BE2C (cell line): ENCODE measurements around the gene ENKUR.
A peak's percentile ranks its signal among the peaks of the same experiment; 100 is the strongest.

Experiments used
- DNase-seq: peaks from one replicate; pipeline ENCODE4 v3.0.0-alpha.2; 2020
- H3K27me3 ChIP-seq: fragments of 250-450 bp; sonication (Bioruptor Pico); 2 replicates; pipeline ENCODE4 v1.5.1; 2020; ENCODE audit warnings: mild to moderate bottlenecking
- H3K36me3 ChIP-seq: fragments of 250-450 bp; sonication (Bioruptor Pico); 2 replicates; pipeline ENCODE4 v1.5.1; 2020; ENCODE audit warnings: mild to moderate bottlenecking
- H3K4me1 ChIP-seq: fragments of 250-450 bp; sonication (Bioruptor Pico); 2 replicates; pipeline ENCODE4 v1.5.1; 2020
- H3K4me3 ChIP-seq: 2 replicates; pipeline ENCODE4 v1.5.1; 2011; ENCODE audit warnings: low read depth, low read length
- H3K9me3 ChIP-seq: fragments of 250-450 bp; sonication (Bioruptor Pico); 2 replicates; pipeline ENCODE4 v1.5.1; 2020
- TF ChIP-seq, protein P1 (sequence below): IDR thresholded peaks from 2 replicates; pipeline ENCODE4 v1.5.1; 2012; ENCODE audit warnings: mild to moderate bottlenecking, low read depth, low read length

The ENKUR gene

DNA sequence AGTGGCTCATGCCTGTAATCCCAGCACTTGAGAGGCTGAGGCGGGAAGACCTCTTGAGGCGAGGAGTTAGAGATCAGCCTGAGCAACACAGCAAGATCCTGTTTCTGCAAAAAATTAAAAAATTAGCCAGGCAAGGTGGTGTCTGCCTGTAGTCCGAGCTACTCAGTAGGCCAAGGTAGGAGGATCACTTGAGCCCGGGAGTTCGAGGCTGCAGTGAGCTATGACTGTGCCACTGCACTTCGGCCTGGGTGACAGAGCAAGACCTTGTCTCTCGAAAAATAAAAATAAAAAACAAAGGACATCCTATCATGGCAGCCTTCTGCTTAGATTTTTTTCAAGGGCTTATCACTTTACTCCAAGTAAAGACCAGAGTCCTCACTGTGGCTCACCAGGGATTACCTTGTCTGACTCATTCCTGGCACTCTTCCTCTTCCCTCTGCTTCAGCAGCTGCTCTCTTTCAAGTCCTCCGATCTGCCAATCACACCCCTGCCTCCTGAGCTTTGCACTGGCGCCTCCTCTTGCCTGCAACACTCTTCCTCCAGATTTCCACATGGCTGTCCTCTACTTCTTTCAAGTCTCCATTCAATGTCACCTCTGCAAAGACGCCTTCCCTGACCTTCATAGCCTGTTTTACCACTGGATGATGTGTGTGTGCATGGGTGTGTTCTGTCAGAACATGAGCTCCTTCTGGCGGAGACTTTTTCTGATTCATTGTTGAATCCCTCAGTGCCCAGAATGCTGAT is 71.3 kb downstream of the ENKUR start:
- Histone ChIP-seq H3K27me3 (no peaks in the 10 kb centered on the region), H3K4me1 (peaks cover 3% of the 10 kb centered on the region; the same call in 1 of the 2 replicates), H3K9me3 (no peaks in the 10 kb centered on the region), H3K36me3 (no peaks in the 10 kb centered on the region), H3K4me3 (no peak overlapping the region)
- TF ChIP-seq, protein P1, sequence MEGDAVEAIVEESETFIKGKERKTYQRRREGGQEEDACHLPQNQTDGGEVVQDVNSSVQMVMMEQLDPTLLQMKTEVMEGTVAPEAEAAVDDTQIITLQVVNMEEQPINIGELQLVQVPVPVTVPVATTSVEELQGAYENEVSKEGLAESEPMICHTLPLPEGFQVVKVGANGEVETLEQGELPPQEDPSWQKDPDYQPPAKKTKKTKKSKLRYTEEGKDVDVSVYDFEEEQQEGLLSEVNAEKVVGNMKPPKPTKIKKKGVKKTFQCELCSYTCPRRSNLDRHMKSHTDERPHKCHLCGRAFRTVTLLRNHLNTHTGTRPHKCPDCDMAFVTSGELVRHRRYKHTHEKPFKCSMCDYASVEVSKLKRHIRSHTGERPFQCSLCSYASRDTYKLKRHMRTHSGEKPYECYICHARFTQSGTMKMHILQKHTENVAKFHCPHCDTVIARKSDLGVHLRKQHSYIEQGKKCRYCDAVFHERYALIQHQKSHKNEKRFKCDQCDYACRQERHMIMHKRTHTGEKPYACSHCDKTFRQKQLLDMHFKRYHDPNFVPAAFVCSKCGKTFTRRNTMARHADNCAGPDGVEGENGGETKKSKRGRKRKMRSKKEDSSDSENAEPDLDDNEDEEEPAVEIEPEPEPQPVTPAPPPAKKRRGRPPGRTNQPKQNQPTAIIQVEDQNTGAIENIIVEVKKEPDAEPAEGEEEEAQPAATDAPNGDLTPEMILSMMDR: no peak
- peak; percentile 14 for DNase-seq

- Histone ChIP-seq H3K9me3 (no peaks in the 10 kb centered on the region), H3K36me3 (no peaks in the 10 kb centered on the region), H3K27me3 (no peaks in the 10 kb centered on the region), H3K4me1 (no peaks in the 10 kb centered on the region), H3K4me3 (no peak overlapping the region)
- TF ChIP-seq, protein P1: no peak
- no peak for DNase-seq
Measured at GRCh38 chr10:24938525-24938924, 77.4 kb downstream of the ENKUR start.

- Histone ChIP-seq H3K9me3 (no peaks in the 10 kb centered on the region), H3K4me1 (no peaks in the 10 kb centered on the region), H3K4me3 (no peak overlapping the region), H3K27me3 (no peaks in the 10 kb centered on the region), H3K36me3 (no peaks in the 10 kb centered on the region)
- DNase-seq: no peak
- TF ChIP-seq, protein P1: no peak
Measured at GRCh38 chr10:24938076-24938475, 77.9 kb downstream of the ENKUR start.

DNA sequence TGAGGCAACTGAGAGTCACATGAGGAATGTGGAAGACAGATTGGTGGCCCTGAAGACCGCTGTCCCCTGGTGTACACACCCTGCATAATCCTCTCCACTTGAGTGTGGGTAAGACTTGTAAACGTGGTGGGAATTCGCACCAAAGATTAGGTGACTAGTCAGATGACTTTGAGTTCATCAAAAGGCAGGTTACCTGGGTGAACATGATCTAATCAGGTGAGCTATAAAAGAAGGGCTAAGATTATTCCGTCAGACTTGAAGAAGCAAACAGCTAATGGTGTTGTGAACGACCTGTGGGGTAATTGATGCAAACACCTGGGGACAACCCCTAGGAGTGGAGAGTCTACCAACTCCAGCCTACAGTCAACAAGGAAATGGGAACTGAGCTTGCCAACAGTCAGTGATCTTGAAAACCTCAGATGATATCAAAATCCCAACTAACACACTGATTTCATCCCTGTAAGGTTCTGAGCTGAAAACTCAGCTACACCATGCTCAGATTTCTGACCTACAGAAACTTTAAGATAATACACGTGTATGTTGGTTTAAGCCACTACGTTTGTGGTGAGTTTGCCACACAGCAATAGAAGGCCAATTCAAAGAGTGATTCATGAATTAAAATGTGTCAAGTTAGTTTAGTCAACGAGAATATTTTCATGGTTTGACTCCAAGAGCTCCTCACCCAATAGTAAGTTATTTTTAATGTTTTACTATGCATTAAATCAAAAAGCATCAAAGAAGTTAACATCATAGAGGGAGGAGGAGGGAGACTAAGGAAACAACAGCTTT is 80.3 kb downstream of the ENKUR start:
- no peaks in the 10 kb centered on the region for H3K27me3 ChIP-seq

More for the DNA sequence above, 80.3 kb downstream of the ENKUR start:
- no peak overlapping the region for H3K4me3 ChIP-seq
- TF ChIP-seq, protein P1: no peak
- DNase-seq: no peak
- no peaks in the 10 kb centered on the region for H3K36me3 ChIP-seq
- H3K9me3 ChIP-seq: no peaks in the 10 kb centered on the region
- no peaks in the 10 kb centered on the region for H3K4me1 ChIP-seq
